DMS 273 (cell line): ENCODE data around the gene TSPEAR.
"Not testable (repeated sequence)": the region's sequence is repeated elsewhere in the genome, so short reads cannot be mapped to it uniquely, and the experiment has no call there.

Source experiments
- DNase-seq: peaks from one replicate; lab custom pipeline; 2025; ENCODE audit not compliant: unreplicated experiment; lab: John Stamatoyannopoulos, UW

The TSPEAR gene

DNA sequence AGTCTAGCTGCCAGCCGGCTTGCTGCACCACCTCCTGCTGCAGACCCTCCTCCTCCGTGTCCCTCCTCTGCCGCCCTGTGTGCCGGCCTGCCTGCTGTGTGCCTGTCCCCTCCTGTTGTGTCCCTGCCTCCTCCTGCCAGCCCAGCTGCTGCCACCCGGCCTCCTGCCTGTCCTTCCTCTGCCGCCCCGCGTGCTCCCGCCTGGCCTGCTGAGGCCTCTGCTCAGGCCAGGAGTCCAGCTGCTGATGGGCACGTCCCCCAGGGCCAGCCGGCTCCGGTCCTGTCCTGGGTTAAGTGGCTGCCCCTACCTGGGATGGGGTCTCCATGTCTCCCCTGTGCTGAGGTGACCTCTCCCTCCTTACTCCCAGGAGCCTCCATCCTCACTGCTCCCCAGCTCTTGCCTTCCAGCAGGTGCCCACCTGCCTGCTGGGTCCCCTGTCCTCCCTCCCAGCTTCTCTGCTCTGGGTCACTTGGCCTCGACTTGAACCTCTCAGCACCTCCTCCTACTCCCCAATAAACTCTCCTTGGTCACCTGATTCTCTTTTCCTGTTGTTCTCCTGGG is 98.6 kb downstream of the TSPEAR start:
- DNase-seq = no peak

DNA sequence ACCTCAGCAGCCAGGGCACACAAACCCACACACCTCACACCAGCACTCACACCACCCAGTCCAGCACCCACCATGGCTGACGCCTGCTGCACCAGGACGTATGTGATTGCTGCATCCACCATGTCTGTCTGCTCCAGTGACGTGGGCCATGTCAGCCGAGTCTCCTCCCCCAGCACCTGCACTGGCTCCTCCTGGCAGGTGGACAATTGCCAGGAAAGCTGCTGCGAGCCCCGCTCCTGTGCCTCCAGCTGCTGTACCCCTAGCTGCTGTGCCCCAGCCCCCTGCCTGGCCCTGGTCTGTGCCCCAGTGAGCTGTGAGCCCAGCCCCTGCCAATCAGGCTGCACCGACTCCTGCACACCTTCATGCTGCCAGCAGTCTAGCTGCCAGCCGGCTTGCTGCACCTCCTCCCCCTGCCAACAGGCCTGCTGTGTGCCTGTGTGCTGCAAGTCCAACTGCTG is 99.3 kb downstream of the TSPEAR start, which contains the start of gene KRTAP10-8:
Gene KRTAP10-8 (plus strand): TSS at position 51 of the 458 bp plus-strand sequence. CDS start 22 bp downstream, at position 73.
- DNase-seq = peak; percentile 44

DNA sequence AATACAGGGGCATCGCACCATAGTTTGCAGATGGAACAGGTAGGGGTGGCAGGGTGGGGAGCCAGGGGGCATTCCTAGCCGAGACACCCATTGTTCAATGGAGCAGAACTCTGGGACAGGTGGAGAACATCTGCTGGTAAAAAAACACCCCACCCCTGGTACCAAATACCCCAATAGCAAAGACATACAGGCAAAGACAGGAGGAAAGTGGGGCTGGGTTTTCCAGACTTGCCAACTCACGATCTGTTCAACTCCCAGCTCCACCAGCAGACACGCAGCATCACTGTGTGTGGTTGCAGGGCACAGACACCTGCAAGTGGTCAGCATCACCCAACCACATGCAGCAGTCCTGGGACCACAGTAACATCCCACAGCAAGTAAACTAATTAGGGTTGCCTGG is 99.8 kb downstream of the TSPEAR start:
- DNase-seq = no peak

DNA sequence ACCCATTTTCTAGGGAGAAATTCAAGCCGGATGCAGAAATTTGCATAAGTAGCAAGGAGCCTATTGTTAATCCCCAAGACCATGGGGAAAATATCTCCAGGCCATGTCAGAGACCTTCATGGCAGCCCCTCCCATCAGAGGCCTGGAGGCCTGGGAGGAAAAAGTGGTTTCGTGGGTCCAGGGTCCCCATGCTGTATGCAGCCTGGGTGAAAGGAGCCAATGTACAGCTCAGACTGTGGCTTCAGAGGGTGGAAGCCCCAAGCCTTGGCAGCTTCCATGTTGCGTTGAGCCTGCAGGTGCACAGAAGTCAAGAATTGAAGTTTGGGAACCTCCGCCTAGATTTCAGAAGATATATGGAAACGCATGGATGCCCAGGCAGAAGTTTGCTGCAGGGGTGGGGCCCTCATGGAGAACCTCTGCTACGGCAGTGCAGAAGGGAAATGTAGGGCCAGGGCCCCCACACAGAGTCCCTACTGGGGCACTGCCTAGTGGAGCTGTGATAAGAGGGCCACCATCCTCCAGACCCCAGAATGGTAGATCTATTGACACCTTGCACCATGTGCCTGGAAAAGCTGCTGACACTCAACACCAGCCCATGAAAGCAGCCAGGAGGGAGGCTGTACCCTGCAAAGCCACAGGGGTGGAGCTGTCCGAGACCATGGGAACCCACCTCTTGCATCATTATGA is 101.1 kb downstream of the TSPEAR start:
- not testable (repeated sequence) for DNase-seq

DNA sequence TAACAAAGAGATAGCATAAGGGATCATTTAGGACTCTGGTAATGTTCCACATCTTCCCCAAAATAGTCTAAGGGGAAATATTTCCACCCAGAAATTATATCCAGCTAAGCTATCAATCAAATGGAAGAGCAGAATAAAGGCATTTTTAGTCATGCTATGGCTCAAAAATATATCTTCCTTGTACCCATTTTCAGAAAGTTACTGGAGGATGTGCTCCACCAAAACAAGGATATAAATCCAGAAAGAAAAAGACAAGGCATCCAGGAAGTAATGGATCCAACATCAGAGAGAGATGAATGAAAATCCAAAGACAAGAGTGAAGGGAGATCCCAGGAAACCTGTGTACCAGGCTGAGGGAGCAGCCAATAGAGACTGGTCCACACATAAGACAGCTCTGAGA is 102.2 kb downstream of the TSPEAR start:
- no peak for DNase-seq

DNA sequence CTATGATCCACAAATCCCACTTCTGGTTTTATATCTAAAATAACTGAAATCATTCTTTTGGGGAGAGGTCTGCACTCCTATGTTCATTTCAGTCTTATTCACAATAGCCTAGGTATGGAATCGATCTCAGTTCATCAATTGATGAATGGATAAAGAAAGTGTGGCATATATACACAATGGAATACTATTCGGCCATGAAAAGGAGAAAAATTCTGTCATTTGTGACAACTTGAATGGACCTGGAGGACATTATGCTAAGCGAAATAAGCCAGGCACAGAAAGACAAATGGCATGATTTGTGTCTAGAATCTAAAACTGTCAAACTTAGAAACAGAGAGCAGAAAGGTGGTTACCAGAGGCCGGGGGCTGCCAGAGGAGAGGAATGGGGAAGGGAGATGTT is 104.9 kb downstream of the TSPEAR start:
- DNase-seq = no peak

DNA sequence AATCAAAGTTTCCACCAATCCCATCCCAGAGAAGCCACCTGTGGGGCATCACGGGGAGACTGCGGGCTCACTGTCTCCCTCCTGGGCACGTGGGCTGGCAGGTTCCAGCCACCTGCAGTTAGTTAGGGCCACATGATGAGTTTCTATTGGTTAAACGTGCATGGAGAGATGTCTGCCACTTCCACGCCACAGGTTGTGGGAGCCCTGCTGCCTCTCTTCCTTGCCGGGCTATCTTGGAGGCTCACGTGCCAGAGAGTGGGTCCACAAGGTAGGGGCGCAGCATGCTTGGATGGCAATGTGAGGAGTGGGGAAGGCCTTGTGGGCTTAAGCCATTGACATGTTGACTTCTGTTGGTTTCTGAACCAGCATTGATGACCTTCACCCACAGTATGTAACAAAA is 107.5 kb downstream of the TSPEAR start:
- no peak for DNase-seq

DNA sequence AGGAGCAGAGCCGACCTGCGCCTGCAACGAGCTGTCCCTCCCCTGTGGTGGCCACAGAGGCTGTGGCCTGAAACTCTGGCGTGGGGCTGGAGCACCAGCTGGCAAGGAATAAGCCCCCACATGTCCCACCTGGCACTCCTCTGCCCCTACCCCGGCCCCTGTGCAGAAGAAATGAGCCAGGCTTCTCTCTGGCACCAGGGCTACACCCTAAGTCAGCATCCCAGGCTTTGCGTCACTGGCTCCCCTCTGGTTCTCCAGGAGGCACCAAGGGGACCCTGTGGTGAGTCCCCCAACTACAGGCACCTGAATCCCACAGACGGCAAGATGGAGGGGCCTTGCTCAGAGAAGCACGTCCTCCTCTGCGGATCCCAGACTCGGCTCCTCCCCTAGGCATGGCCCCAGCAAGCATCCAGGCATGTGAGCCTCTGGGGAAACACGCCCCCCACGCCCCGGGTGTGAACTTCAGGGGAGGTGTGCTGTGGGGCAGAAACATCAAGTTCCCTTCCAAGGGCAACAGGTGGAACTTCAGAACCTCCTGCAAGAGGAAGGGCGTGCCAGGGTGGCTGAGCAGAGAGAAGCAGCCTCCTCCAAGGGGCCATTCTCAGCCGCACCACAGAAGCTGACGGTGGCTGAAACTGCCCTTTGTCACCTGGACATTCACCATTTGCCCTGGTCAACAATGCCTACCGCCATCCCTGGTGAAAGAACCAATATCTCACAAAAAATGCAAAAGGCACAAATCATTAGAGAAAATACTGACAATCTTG is 108.1 kb downstream of the TSPEAR start:
- no peak for DNase-seq

DNA sequence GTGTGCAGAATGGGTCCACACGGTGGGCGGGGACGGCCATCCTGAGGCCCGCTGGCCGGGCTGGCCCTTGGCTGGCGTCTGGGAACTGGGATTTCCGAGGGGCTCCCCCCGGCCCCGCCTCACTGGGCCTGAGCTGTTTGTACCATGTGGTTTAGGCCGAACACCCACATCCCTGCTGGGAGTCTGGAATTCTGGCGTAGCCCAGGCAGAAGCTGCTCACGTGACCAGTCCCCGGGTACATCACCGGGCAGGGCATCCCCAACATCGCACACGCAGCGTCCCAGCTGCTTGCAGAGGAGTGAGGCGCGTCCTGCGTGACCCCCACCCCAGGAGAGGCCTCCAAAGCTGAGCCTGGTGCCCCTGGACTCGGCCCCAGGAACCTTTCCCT is 108.9 kb downstream of the TSPEAR start:
- no peak for DNase-seq

DNA sequence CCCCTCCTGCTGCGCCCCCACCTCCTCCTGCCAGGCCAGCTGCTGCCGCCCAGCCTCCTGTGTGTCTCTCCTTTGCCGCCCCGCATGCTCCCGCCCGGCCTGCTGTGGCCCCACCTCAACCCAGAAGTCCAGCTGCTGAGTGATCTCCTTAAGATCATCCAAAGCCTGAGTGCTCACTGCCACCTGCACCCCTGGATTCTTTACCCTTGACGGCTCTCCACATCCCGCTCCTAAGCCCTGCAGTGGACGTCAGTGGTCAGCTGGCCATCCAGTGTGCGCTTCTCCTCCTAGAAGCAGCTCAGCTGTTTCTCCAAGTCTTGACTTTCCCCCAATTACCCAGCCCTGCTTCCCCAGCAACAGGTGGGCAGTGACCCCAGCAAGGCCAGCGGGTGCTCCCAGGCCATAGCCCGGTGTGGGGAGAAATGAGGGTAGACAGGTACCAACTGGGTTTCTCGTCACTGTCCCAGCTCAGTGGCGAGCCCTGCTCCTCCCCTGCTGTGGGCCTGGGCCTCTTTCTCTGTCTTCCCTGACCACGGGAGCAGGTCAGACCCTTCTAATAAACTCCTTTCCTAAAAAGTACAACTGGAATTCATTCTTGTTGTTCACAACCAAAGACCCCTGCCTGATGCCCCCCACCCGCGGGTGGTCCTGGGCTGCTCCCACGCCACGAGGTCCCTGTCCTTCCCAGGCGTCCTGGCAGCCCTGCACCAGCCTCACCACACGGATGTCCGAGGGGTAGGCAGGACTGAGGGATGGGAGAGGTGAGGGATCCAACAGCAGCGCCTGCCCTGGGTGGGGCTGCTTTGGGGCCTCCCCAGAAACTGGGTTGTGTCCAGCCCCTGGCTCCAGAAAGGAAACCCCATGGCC is 109.5 kb downstream of the TSPEAR start:
- DNase-seq = peak; percentile 78

DNA sequence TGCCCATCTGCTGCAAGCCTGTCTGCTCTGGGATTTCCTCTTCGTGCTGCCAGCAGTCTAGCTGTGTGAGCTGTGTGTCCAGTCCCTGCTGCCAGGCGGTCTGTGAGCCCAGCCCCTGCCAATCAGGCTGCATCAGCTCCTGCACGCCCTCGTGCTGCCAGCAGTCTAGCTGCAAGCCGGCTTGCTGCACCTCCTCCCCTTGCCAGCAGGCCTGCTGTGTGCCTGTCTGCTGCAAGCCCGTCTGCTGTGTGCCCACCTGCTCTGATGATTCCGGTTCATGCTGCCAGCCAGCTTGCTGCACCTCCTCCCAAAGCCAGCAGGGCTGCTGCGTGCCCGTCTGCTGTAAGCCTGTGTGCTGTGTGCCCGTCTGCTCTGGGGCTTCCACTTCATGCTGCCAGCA is 110.3 kb downstream of the TSPEAR start:
- DNase-seq = peak; percentile 86

DNA sequence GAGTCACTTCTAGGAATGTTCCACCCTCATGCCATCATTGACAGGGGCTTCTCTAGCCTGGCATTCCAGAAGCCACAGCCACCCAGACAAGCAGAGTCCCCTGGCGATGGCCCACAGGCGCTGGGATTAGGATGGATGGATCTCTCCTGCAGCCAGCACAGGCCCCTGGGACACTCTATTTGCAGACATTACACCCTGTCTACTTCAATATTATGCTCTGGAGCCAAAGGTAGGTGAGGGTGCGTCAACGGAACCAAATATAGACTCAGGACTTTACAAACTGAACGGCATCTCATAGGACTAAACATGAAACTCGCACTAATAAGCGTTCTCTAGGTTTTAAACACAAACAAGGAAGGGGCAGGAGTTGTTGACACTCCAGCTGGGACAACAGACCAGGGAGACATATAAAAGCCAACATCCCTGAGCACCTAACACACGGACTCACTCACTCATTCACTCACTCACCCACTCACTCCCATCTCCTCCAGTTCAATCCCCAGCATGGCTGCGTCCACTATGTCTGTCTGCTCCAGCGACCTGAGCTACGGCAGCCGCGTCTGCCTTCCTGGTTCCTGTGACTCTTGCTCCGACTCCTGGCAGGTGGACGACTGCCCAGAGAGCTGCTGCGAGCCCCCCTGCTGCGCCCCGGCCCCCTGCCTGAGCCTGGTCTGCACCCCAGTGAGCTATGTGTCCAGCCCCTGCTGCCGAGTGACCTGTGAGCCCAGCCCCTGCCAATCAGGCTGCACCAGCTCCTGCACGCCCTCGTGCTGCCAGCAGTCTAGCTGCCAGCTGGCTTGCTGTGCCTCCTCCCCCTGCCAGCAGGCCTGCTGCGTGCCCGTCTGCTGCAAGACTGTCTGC is 111.0 kb downstream of the TSPEAR start, which contains the start of gene KRTAP10-7:
Gene KRTAP10-7 (plus strand): TSS at position 480 of the 861 bp plus-strand sequence. CDS start 25 bp downstream, at position 505.
- DNase-seq = not testable (repeated sequence)

DNA sequence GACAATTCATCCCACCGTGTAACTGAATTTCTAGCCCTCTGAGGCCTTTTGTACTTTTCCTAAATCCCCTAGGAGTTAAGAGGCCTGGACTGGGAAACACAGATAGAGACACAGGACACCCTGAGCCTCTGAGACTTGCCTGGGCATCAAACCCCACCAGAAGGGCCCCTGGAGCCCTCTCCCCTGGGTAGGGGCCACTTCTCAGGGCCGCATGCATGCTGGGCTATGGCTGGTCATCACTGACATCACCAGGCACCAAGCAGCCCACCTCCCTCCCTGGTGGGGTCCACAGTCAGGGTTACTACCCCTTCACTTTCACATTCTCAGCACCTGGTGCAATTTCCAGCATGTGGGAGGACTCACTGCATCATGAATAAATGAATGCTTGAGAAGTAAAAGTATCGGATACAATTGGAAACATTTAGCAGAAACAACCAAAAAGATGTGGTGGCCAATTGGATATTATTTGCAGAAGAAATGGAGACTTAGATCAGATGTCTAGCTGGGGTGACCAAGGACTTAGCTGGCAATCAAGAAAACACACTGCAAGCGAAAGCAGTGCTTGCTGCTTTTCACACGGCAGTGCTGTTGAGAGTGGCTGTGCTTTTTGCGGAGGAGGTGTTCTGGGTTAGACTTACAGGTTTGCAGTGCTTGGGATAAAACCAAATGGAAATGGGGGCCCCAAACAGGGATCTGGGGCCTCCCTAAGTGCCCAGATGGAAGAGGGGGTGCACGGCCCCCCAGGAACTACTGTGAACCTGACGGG is 111.9 kb downstream of the TSPEAR start:
- DNase-seq = no peak

DNA sequence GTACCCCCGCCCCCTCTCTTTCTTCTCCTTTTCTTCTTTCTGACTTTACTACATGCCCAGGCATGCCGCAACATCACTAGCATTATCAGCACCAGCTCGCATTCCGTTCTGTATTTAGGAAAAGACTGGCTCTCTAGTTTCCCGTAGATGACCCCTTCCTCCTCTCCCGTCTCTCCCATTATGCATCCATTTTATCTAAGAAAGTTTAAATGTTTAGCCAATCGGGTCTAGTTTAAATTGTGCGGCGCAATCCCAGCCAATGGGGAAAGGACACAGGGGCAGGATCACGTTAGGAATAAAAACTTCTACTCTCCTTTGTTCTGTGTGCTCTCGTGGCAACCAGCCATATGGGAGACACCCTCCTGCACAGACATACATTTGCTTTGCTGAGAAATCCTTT is 113.3 kb downstream of the TSPEAR start:
- DNase-seq = no peak

DNA sequence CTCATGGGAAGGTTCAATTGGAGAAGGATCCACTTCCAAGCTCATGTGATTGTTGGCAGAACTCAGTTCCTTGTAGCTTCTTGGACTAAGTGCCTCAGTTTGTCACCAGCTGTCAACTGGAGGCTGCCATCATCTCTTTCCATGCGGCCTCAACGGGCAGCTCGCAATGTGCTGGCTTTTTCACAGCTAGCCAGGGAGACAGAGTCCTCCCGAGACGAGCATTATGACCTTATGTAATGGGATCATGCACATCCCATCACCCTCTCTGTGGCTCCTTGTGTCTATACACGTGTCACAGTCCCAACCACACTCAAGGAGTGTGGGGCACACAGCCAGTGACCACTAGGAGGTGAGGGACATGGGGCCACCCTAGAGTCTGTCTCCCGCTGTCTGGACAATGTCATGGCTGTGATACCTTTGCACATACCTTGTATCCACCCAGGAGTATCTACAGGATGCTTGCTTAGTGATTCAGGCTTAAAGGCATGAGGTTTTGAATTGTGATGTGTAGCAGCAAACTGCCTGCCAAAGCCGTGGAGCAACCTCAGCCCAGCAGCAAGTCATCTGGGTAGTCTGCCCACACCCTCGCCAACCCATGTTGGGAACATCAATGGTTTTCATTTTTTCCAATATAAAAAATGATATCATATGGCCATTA is 115.2 kb downstream of the TSPEAR start:
- no peak for DNase-seq

DNA sequence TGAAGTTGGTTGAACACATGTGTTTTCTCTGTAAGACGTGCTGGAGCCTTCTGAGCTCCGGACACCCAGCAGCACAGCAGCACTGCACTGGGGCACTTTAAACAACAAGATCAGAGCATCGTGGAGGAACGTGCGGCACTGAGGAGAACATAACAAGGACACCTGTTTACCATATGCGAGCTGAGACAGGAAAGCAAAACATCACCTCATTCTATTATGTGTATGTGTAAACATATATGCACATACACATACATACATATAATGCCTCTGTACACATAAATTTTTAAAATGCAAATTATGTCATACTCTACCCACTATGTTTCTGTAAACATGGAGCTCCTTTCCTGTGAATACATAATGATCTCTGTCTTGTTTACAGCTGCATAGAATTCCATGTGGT is 115.8 kb downstream of the TSPEAR start:
- no peak for DNase-seq

DNA sequence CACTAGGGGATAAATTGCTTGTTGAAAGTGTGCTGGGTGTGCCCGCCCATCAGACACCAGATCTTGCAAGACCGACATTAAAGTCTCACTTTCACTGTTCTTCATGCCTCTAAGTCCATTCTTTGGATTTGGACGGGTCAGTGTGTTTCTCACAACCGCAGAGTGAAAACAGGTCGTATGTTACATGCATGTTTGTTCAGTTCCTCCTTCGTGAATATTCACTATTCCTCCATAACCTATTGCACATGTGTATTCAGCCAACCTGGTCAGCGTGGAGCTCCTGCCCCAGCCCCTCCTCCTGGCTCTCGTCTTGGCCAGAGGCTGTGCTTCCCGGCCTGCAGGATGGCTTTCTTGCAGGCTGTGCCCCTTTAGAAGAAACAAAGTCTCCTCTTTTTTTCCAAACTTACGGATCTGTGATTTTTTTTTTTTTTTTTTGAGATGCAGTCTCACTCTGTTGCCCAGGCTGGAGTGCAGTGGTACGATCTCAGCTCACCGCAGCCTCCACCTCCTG is 116.9 kb downstream of the TSPEAR start:
- DNase-seq = no peak

DNA sequence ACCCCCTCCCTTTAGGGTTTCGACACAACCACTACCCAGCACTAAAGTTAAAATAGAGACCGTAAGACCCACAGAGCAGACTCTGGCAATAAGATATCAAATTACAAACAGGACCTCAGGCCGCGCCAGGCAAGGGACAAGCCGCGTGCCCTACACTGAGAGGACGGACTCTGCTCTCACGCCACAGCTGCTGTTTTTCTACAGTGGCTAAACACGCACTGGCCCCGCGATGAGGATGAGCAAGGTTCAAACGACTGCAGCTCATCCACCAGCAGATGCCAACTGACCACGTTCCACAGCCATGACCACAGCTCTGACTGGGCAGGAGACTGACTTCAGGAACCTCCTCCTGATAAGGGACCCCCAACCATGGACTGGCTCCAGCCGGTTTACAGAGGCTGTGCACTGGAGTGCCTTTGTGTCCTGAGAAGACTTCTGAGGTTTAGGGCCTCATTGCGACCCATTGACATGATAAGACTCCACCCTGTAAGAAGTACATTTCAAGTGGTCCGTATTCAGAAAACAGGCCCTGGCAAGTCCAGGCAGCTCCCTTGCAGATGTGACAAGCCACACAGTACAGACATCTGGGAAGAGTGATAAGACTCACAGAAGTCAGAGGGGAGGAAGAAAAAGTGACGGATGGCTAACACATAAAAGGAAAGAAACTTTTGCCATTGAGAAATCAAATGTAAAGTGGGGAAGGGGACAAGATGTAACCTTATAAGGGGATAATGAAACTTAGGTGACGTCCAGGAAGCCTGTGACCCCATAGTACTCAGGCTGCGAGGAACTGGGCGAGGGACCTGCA is 117.6 kb downstream of the TSPEAR start:
- peak; percentile 37 for DNase-seq
